NT2/D1 (cell line): ENCODE data around the gene OTOL1.

Experiments used
- SUZ12 ChIP-seq: IDR thresholded peaks from 2 replicates; pipeline ENCODE4 v1.6.1; 2011; ENCODE audit not compliant: insufficient read length, insufficient read depth; ENCODE audit errors: extremely low read depth
- YY1 ChIP-seq: IDR thresholded peaks from 2 replicates; pipeline ENCODE4 v1.6.1; 2011; ENCODE audit not compliant: insufficient read length, insufficient read depth
- ZNF274 ChIP-seq: IDR thresholded peaks from 2 replicates; pipeline ENCODE4 v1.6.1; 2011; ENCODE audit warnings: mild to moderate bottlenecking, low read depth, low read length

- TF ChIP-seq ZNF274 (no peak), YY1 (no peak), SUZ12 (no peak)
Observed at GRCh38 chr3:161548301-161548700, 51.7 kb downstream of the OTOL1 start.
